ENCODE results near the gene CSRP3. TPM values are rescaled to one million over a fixed set of nuclear protein-coding genes. Genes with fewer than 3 reads are reported as not detected.

Gene CSRP3
- total and polyA plus RNA-seq, 2 donors (not counting 1 experiment from before 2014, with no cell fraction given) = not detected

DNA sequence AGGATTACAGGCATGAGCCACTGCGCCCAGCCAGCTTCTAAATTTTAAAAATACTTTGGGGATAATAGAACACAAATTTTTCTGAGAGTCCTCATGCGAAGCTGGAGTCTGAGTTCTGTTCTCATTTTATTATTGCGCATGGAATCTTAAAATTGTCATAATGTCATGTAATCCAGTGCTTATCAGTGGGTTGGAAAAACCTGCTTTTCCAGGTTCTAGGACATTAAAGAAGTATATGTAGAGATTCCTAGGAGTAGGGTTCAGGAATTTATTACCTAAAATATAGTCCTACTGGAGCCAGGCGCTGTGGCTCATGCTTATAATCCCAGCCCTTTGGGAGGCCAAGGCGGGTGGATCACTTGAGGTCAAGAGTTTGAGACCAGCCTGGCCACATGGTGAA lies 43.6 kb upstream of the CSRP3 start:
- DNase-seq (ENCODE audit: low read depth in 2 of 2) = no peak
- Histone ChIP-seq H3K9me3 (ENCODE audit: control insufficient read depth, insufficient read depth, low read depth, low read length) (no peaks in the 10 kb centered on the region), H3K4me1 (ENCODE audit: control insufficient read depth, extremely low read depth, insufficient read depth, low read length) (no peaks in the 10 kb centered on the region), H2AFZ (ENCODE audit: low read length) (no peak overlapping the region), H3K79me2 (ENCODE audit: control insufficient read depth, insufficient read depth, low read length) (no peaks in the 10 kb centered on the region), H3K4me3 (replicated peaks in 1 of 4; ENCODE audit: control extremely low read depth in 1 of 4, insufficient read depth in 1 of 4, low read depth in 3 of 4, low read length in 4 of 4) (no peak overlapping the region), H4K20me1 (ENCODE audit: control insufficient read depth, extremely low read depth, insufficient read depth, low read length) (no peaks in the 10 kb centered on the region), H3K4me2 (ENCODE audit: extremely low read depth, insufficient read depth, low read length) (no peak overlapping the region), H3K27me3 (ENCODE audit: control insufficient read depth, insufficient read depth, low read length) (peaks cover 27% of the 10 kb centered on the region), H3K36me3 (ENCODE audit: control insufficient read depth, insufficient read depth, low read length) (no peaks in the 10 kb centered on the region), H3K9ac (ENCODE audit: insufficient read depth, low read length) (no peak overlapping the region), H3K27ac (ENCODE audit: insufficient read depth, low read length) (no peak overlapping the region)
- TF ChIP-seq, protein P1, sequence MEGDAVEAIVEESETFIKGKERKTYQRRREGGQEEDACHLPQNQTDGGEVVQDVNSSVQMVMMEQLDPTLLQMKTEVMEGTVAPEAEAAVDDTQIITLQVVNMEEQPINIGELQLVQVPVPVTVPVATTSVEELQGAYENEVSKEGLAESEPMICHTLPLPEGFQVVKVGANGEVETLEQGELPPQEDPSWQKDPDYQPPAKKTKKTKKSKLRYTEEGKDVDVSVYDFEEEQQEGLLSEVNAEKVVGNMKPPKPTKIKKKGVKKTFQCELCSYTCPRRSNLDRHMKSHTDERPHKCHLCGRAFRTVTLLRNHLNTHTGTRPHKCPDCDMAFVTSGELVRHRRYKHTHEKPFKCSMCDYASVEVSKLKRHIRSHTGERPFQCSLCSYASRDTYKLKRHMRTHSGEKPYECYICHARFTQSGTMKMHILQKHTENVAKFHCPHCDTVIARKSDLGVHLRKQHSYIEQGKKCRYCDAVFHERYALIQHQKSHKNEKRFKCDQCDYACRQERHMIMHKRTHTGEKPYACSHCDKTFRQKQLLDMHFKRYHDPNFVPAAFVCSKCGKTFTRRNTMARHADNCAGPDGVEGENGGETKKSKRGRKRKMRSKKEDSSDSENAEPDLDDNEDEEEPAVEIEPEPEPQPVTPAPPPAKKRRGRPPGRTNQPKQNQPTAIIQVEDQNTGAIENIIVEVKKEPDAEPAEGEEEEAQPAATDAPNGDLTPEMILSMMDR (conservative IDR thresholded peaks at IDR 0.05 in 1 of 2, IDR thresholded peaks at IDR 0.05 in 1 of 2; ENCODE audit: low read depth in 1 of 2, low read length in 2 of 2) = no peak
- TF ChIP-seq EZH2 (IDR thresholded peaks at IDR 0.05; ENCODE audit: low read length, missing control alignments) = no peak

DNA sequence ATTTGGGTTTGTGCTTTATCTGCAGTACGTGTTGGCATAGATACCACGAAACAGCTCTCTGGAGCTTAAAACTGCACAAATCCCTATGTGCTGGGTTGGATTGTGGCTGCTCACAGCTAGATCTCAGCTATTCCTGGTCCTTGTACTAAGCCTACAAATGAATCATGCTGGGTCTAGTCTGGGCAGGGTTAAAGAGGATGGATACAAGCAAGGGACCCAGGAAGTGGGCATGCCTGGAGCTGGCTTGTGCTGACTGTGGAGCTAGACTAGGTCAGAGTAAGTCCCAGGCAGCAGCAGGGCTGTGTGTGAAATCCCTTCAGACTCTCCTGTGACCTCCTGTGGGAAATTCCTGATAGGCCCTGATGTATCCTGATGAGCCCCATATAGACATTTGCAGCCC lies 42.8 kb upstream of the CSRP3 start:
- Histone ChIP-seq H4K20me1 (ENCODE audit: control insufficient read depth, extremely low read depth, insufficient read depth, low read length) (no peaks in the 10 kb centered on the region), H2AFZ (ENCODE audit: low read length) (no peak overlapping the region), H3K79me2 (ENCODE audit: control insufficient read depth, insufficient read depth, low read length) (no peaks in the 10 kb centered on the region), H3K9me3 (ENCODE audit: control insufficient read depth, insufficient read depth, low read depth, low read length) (no peaks in the 10 kb centered on the region), H3K4me1 (ENCODE audit: control insufficient read depth, extremely low read depth, insufficient read depth, low read length) (no peaks in the 10 kb centered on the region), H3K4me2 (ENCODE audit: extremely low read depth, insufficient read depth, low read length) (no peak overlapping the region), H3K9ac (ENCODE audit: insufficient read depth, low read length) (no peak overlapping the region), H3K4me3 (replicated peaks in 1 of 4; ENCODE audit: control extremely low read depth in 1 of 4, insufficient read depth in 1 of 4, low read depth in 3 of 4, low read length in 4 of 4) (no peak overlapping the region), H3K36me3 (ENCODE audit: control insufficient read depth, insufficient read depth, low read length) (no peaks in the 10 kb centered on the region), H3K27ac (ENCODE audit: insufficient read depth, low read length) (no peak overlapping the region), H3K27me3 (ENCODE audit: control insufficient read depth, insufficient read depth, low read length) (peaks cover 27% of the 10 kb centered on the region)
- no peak for DNase-seq (ENCODE audit: low read depth in 2 of 2)
- no peak for TF ChIP-seq EZH2 (IDR thresholded peaks at IDR 0.05; ENCODE audit: low read length, missing control alignments)
- TF ChIP-seq, protein P1 (conservative IDR thresholded peaks at IDR 0.05 in 1 of 2, IDR thresholded peaks at IDR 0.05 in 1 of 2; ENCODE audit: low read depth in 1 of 2, low read length in 2 of 2) = no peak

DNA sequence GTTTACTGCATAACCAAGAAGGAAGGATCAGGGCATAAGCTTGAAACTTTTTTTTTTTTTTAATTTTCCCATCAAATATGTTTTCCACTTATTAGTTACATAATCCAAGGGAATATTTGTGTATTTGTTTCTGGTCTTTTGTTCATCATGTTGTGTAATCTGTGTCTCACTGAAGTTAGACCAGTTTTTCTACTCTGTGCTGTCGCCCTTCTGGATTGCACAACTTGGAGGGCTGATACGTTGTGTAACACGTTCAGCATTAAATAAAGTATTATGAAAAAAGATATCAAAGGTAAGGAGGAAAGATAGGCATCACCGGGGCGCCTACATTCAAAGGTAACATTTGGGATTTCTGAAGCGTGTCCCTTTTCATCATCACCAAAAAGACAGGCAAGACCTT lies 42.3 kb upstream of the CSRP3 start:
- Histone ChIP-seq H4K20me1 (ENCODE audit: control insufficient read depth, extremely low read depth, insufficient read depth, low read length) (no peaks in the 10 kb centered on the region), H3K27ac (ENCODE audit: insufficient read depth, low read length) (no peak overlapping the region), H3K36me3 (ENCODE audit: control insufficient read depth, insufficient read depth, low read length) (no peaks in the 10 kb centered on the region), H3K4me2 (ENCODE audit: extremely low read depth, insufficient read depth, low read length) (no peak overlapping the region), H3K9me3 (ENCODE audit: control insufficient read depth, insufficient read depth, low read depth, low read length) (no peaks in the 10 kb centered on the region), H3K4me3 (replicated peaks in 1 of 4; ENCODE audit: control extremely low read depth in 1 of 4, insufficient read depth in 1 of 4, low read depth in 3 of 4, low read length in 4 of 4) (no peak overlapping the region), H3K9ac (ENCODE audit: insufficient read depth, low read length) (no peak overlapping the region), H3K27me3 (ENCODE audit: control insufficient read depth, insufficient read depth, low read length) (peaks cover 27% of the 10 kb centered on the region), H3K79me2 (ENCODE audit: control insufficient read depth, insufficient read depth, low read length) (no peaks in the 10 kb centered on the region), H3K4me1 (ENCODE audit: control insufficient read depth, extremely low read depth, insufficient read depth, low read length) (no peaks in the 10 kb centered on the region), H2AFZ (ENCODE audit: low read length) (no peak overlapping the region)
- DNase-seq (ENCODE audit: low read depth in 2 of 2) = peak in 1 of 2 donors; percentile 34
- TF ChIP-seq EZH2 (IDR thresholded peaks at IDR 0.05; ENCODE audit: low read length, missing control alignments) = no peak
- TF ChIP-seq, protein P1 (conservative IDR thresholded peaks at IDR 0.05 in 1 of 2, IDR thresholded peaks at IDR 0.05 in 1 of 2; ENCODE audit: low read depth in 1 of 2, low read length in 2 of 2) = no peak

All from fibroblast of lung (primary cell).